Hematopoietic multipotent progenitor cell (in vitro differentiated cells): ENCODE data around the gene UCKL1. TPM values are rescaled to one million over a fixed set of nuclear protein-coding genes. Genes with fewer than 3 reads are reported as not detected.

Source experiments
- DNase-seq, 3 donors: peaks; one replicate each; pipeline ENCODE4 v3.0.0-alpha.2; 2011 to 2015; ENCODE audit warnings: low read depth in 2 of 3, low spot score in 2 of 3
- small RNA-seq: library from RNA; depleted of rRNA; stranded (forward); fragments of <200 nt; gene quantifications from one replicate; pipeline ENCODE3, GENCODE V24; 2012
- total RNA-seq: library from RNA; depleted of rRNA; stranded (reverse); fragments of >200 nt; gene quantifications from one replicate; pipeline ENCODE4 v1.2.3, GENCODE V29; 2012

UCKL1 gene
- total RNA-seq, 1 donor: 51.4 TPM

DNA sequence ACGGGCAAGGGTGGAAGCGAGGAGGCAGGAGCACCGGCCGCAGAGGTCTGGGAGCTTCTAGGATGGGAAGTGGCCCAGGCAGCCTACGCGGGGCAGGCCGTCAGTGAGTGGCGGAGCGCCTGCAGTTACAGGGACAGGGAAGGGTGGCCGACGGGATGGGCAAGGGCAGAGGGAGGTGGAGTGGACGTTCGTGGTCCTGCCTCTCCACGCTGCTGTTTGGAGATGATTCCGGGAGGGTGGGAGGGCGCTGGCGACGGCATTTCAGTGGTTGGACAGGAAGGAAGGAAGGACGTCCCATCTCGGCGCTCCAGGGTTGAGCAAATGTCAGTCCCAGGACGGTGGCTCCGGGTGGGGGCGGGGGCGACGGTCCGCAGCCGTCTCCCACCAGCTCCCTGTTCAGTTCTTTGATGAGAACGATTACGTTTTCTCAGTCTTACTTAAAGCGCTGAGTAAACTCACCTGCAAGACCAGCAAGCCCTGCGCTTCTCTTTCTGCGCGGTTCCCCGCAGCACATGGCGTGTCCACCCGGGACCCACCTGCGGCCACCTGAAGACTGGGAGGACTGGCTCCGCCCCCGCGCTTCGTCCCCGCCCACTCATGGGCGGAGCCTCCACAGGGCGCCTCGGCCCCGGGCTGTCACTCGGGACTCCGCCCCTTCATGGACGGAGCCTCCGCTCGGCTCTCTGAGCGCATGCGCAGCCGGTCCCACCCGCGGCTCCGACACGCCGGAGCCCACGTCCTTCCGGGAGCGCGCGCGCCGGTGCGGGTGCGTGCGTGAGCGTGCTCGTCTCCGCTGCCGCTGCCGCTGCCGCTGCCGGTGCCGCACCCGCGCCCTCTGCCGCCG, 61.6 kb downstream of the UCKL1 start, which contains the start of gene DNAJC5:
Gene DNAJC5 (plus strand): TSS at position 769 of the 844 bp plus-strand sequence. CDS start 33,220 bp downstream, outside the sequence.
- peak; percentile 92 to 95 (median 95) for DNase-seq

DNA sequence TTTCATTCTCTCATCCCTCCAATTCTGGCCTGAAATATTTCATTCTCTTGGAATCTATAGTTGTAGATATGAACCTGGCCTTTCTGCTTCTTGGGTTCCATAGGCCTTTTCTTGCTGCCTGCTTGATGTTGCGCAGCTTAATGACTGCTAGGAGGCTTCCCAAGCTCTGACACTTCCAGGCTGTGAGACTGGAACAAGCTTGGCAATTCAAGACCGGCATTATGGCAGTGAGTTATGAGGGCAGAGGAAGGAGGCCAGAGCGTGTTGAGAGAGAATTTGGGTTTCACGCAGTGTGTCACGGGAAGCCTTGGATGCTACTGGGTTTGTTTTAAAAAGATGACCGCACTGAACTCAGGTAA, 62.2 kb downstream of the UCKL1 start:
- DNase-seq: no peak

DNA sequence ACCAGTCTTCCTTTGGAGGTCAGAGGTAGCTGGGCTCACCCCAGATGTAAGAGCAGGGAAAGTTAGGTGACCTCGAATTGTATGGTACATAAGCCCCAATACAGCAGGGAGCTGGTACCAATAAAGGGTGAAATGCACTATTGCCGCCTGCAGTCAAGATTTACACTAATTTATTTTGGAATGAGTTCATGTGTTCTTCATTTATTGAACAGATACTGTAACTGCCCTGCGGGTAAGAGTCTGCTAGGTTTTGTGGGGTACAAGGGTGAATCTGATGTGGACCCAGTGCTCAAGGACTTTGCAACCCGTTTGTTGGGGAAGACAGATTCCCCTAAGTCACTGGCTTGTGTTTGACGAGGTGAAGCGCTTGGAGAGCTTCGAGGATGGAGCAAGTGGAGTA, 63.8 kb downstream of the UCKL1 start:
- no peak for DNase-seq

DNA sequence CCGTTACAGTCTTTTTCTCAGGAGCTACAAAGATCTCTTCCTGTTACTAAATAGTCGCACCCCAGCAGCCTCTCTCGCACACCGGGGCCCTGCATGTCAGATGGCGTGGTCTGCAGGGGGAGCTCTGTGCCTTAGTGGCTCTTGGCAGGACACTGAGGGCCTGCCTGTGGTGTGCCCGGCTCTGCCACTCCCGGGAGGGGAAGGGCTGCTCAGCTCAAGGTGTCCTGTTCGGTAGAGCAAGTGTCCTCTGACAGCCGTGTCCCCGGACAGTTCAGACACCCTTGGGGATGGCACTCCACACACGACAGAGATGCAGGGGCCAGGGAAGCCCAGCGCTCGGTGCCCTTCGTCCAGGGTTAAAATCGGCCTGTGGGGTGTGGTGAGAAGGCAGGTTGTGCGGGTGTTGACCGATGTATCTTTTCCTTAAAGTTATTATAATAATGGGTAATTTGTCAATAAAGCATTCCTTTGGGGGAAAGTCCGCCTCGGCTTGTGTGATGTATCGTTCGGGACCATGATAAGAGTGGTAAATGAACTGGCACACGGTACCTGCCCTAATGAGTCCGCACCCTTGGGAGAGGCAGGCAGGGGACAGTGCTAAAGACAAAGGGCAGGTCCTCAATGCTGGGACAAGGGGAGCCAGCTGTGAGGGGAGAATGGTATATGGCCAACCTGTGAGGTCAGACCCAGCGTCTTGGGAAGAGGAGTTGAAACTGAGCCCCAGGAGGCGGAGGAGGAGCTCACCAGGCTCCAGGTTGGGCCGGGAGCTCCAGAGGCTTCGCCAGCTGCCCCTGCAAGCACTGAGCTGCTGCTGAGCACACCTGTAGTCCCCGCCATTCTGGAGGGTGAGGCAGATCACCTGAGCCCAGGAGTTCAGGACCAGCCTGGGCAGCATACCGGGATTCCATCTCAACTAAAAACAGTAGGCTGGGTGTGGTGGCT, 64.9 kb downstream of the UCKL1 start:
- no peak for DNase-seq

DNA sequence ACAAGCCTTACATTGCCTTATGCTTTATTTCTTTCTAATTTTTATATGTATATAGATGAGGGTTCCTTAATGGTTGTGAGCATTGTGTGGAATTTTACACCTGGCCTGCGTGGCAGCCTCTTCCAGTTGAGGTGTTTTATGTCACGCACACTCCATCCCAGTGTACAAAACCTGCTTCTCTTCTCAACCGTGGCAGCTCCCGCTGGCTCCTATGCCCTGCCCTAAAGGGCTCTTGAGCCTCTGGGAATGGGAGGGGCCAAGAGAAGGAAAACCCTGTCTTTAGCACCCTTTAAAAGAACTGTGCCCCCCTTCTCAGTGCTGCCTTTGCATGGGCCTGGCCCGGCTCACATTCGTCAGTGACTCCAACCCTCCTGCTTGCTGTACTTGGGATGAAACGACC, 65.6 kb downstream of the UCKL1 start:
- DNase-seq: no peak

DNA sequence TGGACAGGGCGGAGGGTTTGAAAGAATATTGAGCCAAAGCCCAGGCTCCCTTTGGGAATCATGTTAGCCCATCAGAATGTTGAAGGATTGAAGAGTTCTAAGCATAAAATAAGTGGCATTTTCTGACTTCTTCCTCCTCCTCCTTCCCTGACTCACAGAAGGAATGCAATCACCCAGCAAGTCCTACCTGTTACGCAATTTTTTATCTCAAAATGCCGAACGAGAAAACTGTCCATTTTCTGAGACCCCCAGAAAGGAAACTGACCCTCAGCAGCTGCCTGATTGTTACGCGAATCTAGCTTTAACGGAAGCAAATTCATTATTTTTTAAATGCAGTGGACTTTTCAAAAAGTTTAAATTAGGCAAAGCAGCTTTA, 66.0 kb downstream of the UCKL1 start:
- no peak for DNase-seq

Small RNAs within 50 kb of the gene (small RNA-seq; reads per million reads assigned to genes)
- gene MIR647 (not detected), gene MIR941-2 (not detected), gene MIR941-4 (not detected), gene MIR941-5 (not detected), gene RNU1-134P (1.2 reads per million, percentile 44 among the genes with 10 or more reads in this experiment)

Other genes with a start within 250 kb of the UCKL1 start
- 52.0 TPM for gene ARFRP1, start 248.4 kb downstream of the UCKL1 start, total RNA-seq
- gene ZGPAT, start 248.4 kb downstream of the UCKL1 start, total RNA-seq: 33.4 TPM
- 15.6 TPM for gene LIME1, start 219.8 kb downstream of the UCKL1 start, total RNA-seq
- 14.3 TPM for gene SLC2A4RG, start 216.6 kb downstream of the UCKL1 start, total RNA-seq
- gene ZBTB46, start 125.2 kb downstream of the UCKL1 start, total RNA-seq: 36.4 TPM
- 0.27 TPM for gene ABHD16B, start 94.9 kb downstream of the UCKL1 start, total RNA-seq
- 47.7 TPM for gene TPD52L2, start 91.1 kb downstream of the UCKL1 start, total RNA-seq
- 38.5 TPM for gene DNAJC5, start 61.3 kb downstream of the UCKL1 start, total RNA-seq
- gene ZNF512B, start 13.5 kb upstream of the UCKL1 start, total RNA-seq: 24.8 TPM
- 27.7 TPM for gene SAMD10, start 23.2 kb upstream of the UCKL1 start, total RNA-seq
- gene PRPF6, start 24.7 kb upstream of the UCKL1 start, total RNA-seq: 116 TPM
- 3.0 TPM for gene C20orf204, start 79.8 kb upstream of the UCKL1 start, total RNA-seq
- gene SOX18, start 93.2 kb upstream of the UCKL1 start, total RNA-seq: 0.54 TPM
- 32.6 TPM for gene TCEA2, start 106.8 kb upstream of the UCKL1 start, total RNA-seq
- gene RGS19, start 123.1 kb upstream of the UCKL1 start, total RNA-seq: 75.1 TPM
- gene OPRL1, start 123.7 kb upstream of the UCKL1 start, total RNA-seq: 10.5 TPM
- gene LKAAEAR1, start 128.0 kb upstream of the UCKL1 start, total RNA-seq: 5.7 TPM
- 0.27 TPM for gene NPBWR2, start 151.1 kb upstream of the UCKL1 start, total RNA-seq
- gene MYT1, start 208.0 kb upstream of the UCKL1 start, total RNA-seq: 0.27 TPM